Right kidney (tissue), 1 donor: ENCODE results near the gene LGR4.

Experiments used
- DNase-seq: peaks from one replicate; pipeline ENCODE4 v3.0.0-alpha.2; 2016

The LGR4 gene

GRCh38 chr11:27427183-27427980 is 45.2 kb downstream of the LGR4 start:
- DNase-seq: no peak

- no peak for DNase-seq
Measured at GRCh38 chr11:27425814-27426213, 46.8 kb downstream of the LGR4 start.

GRCh38 chr11:27423125-27423524 is 49.5 kb downstream of the LGR4 start:
- DNase-seq: no peak

- DNase-seq: no peak
Measured at GRCh38 chr11:27421819-27422494, 50.6 kb downstream of the LGR4 start.

- DNase-seq: no peak
Measured at GRCh38 chr11:27420722-27421572, 51.6 kb downstream of the LGR4 start.

GRCh38 chr11:27420217-27420616 is 52.4 kb downstream of the LGR4 start:
- no peak for DNase-seq

- no peak for DNase-seq
Measured at GRCh38 chr11:27418356-27418755, 54.2 kb downstream of the LGR4 start.

GRCh38 chr11:27416568-27417176 is 55.9 kb downstream of the LGR4 start:
- DNase-seq: no peak

GRCh38 chr11:27414644-27415043 is 57.9 kb downstream of the LGR4 start:
- DNase-seq: no peak

- DNase-seq: no peak
Measured at GRCh38 chr11:27413218-27413617, 59.4 kb downstream of the LGR4 start.

- no peak for DNase-seq
Measured at GRCh38 chr11:27412192-27412691, 60.3 kb downstream of the LGR4 start.

GRCh38 chr11:27411328-27411727 is 61.3 kb downstream of the LGR4 start:
- no peak for DNase-seq

GRCh38 chr11:27410272-27410671 is 62.3 kb downstream of the LGR4 start:
- no peak for DNase-seq

- DNase-seq: no peak
Measured at GRCh38 chr11:27409742-27410141, 62.8 kb downstream of the LGR4 start.

- DNase-seq: no peak
Measured at GRCh38 chr11:27409049-27409448, 63.5 kb downstream of the LGR4 start.

- DNase-seq: no peak
Measured at GRCh38 chr11:27408246-27408800, 64.3 kb downstream of the LGR4 start.

- no peak for DNase-seq
Measured at GRCh38 chr11:27406498-27407354, 65.9 kb downstream of the LGR4 start.

- DNase-seq: no peak
Measured at GRCh38 chr11:27405134-27405533, 67.5 kb downstream of the LGR4 start.

- no peak for DNase-seq
Measured at GRCh38 chr11:27404427-27404826, 68.2 kb downstream of the LGR4 start.

GRCh38 chr11:27403195-27403594 is 69.4 kb downstream of the LGR4 start:
- no peak for DNase-seq

- no peak for DNase-seq
Measured at GRCh38 chr11:27402450-27402849, 70.1 kb downstream of the LGR4 start.
